ENCODE measurements around the gene CCSER1.

The CCSER1 gene

GRCh38 chr4:90183254-90183653, 56.1 kb downstream of the CCSER1 start:
- H3K9me2 ChIP-seq (replicated peaks; ENCODE audit: control insufficient read depth, low read length): no peaks in the 10 kb centered on the region
- no peak for TF ChIP-seq EZH2phosphoT487 (IDR thresholded peaks at IDR 0.05; ENCODE audit: borderline replicate concordance, low read length)
- no peak for TF ChIP-seq CTCF (IDR thresholded peaks at IDR 0.05; ENCODE audit: low read depth, low read length, poor library complexity, severe bottlenecking)

GRCh38 chr4:90184560-90184959, 57.4 kb downstream of the CCSER1 start:
- H3K4me3 ChIP-seq (ENCODE audit: low read length): no peak overlapping the region
- H3K4me1 ChIP-seq (ENCODE audit: control insufficient read depth, low read length): no peaks in the 10 kb centered on the region
- no peaks in the 10 kb centered on the region for H3K9me3 ChIP-seq (ENCODE audit: control insufficient read depth, insufficient read depth, low read length)
- no peaks in the 10 kb centered on the region for H3K36me3 ChIP-seq (ENCODE audit: control insufficient read depth, low read length)
- no peaks in the 10 kb centered on the region for H3K9me2 ChIP-seq (replicated peaks; ENCODE audit: control insufficient read depth, low read length)
- TF ChIP-seq EZH2phosphoT487 (IDR thresholded peaks at IDR 0.05; ENCODE audit: borderline replicate concordance, low read length) (no peak), CTCF (IDR thresholded peaks at IDR 0.05; ENCODE audit: low read depth, low read length, poor library complexity, severe bottlenecking) (no peak)
- no peaks in the 10 kb centered on the region for H3F3A ChIP-seq (ENCODE audit: control insufficient read depth, insufficient read depth)
- H3K27me3 ChIP-seq (ENCODE audit: control insufficient read depth, low read length): no peaks in the 10 kb centered on the region
- H4K20me1 ChIP-seq (ENCODE audit: control insufficient read depth, insufficient read depth, low read depth, low read length): no peaks in the 10 kb centered on the region
- no peak overlapping the region for H3K27ac ChIP-seq (ENCODE audit: low read depth, low read length)
- H3K4me2 ChIP-seq (ENCODE audit: low read length): no peak overlapping the region
- H3K79me2 ChIP-seq (ENCODE audit: control insufficient read depth, low read length): no peaks in the 10 kb centered on the region

More at GRCh38 chr4:90183254-90183653, 56.1 kb downstream of the CCSER1 start:
- no peaks in the 10 kb centered on the region for H3F3A ChIP-seq (ENCODE audit: control insufficient read depth, insufficient read depth)
- H3K4me3 ChIP-seq (ENCODE audit: low read length): no peak overlapping the region
- no peaks in the 10 kb centered on the region for H3K4me1 ChIP-seq (ENCODE audit: control insufficient read depth, low read length)
- H3K36me3 ChIP-seq (ENCODE audit: control insufficient read depth, low read length): no peaks in the 10 kb centered on the region
- no peaks in the 10 kb centered on the region for H3K27me3 ChIP-seq (ENCODE audit: control insufficient read depth, low read length)
- H3K79me2 ChIP-seq (ENCODE audit: control insufficient read depth, low read length): no peaks in the 10 kb centered on the region
- no peaks in the 10 kb centered on the region for H3K9me3 ChIP-seq (ENCODE audit: control insufficient read depth, insufficient read depth, low read length)
- no peaks in the 10 kb centered on the region for H4K20me1 ChIP-seq (ENCODE audit: control insufficient read depth, insufficient read depth, low read depth, low read length)
- H3K4me2 ChIP-seq (ENCODE audit: low read length): no peak overlapping the region
- no peak overlapping the region for H3K27ac ChIP-seq (ENCODE audit: low read depth, low read length)

DNA sequence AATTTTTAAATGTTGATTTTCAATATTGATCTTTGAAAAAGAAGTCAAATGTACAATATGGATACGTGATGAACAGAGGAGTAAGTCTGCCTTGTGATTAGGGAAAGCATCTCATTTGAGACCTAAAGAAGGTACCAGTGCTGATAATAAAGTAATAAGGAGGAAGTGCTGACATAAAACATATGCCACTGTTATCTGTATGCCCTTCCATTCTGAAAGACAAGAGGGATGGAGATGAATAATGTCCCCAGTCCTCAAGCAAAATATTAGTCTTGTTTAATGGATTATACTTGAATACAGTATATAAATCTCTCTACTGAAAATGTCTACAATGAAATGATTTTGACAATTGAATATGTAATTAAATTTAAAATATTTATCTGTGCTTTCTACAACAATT, 58.2 kb downstream of the CCSER1 start:
- Histone ChIP-seq H3K27ac (ENCODE audit: low read depth, low read length) (no peak overlapping the region), H3K27me3 (ENCODE audit: control insufficient read depth, low read length) (no peaks in the 10 kb centered on the region), H3K9me3 (ENCODE audit: control insufficient read depth, insufficient read depth, low read length) (no peaks in the 10 kb centered on the region), H3K4me3 (ENCODE audit: low read length) (no peak overlapping the region), H3K4me1 (ENCODE audit: control insufficient read depth, low read length) (no peaks in the 10 kb centered on the region), H3K79me2 (ENCODE audit: control insufficient read depth, low read length) (no peaks in the 10 kb centered on the region), H3K4me2 (ENCODE audit: low read length) (no peak overlapping the region), H3K36me3 (ENCODE audit: control insufficient read depth, low read length) (no peaks in the 10 kb centered on the region), H4K20me1 (ENCODE audit: control insufficient read depth, insufficient read depth, low read depth, low read length) (no peaks in the 10 kb centered on the region), H3K9me2 (replicated peaks; ENCODE audit: control insufficient read depth, low read length) (no peaks in the 10 kb centered on the region), H3F3A (ENCODE audit: control insufficient read depth, insufficient read depth) (no peaks in the 10 kb centered on the region)
- TF ChIP-seq EZH2phosphoT487 (IDR thresholded peaks at IDR 0.05; ENCODE audit: borderline replicate concordance, low read length): no peak
- TF ChIP-seq CTCF (IDR thresholded peaks at IDR 0.05; ENCODE audit: low read depth, low read length, poor library complexity, severe bottlenecking): no peak

DNA sequence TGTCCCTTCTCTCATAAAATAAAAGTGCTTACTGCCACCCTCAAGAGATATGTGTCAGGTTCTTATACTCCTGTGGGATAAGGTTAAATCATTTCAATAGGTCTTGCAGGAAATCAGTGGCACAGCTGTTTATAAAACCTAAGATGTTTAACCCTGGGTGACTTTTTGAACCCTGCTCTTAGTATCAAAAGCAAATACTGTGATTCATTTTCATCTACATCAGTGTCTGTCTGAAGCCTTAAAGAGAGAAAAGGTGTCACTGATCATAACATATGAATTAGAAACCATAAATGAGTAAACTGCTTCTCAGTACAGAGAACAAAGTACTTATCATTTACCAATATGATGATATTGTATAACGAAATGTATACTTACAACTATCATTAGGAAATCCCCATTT, 59.0 kb downstream of the CCSER1 start:
- Histone ChIP-seq H3K27me3 (ENCODE audit: control insufficient read depth, low read length) (no peaks in the 10 kb centered on the region), H3K36me3 (ENCODE audit: control insufficient read depth, low read length) (no peaks in the 10 kb centered on the region), H4K20me1 (ENCODE audit: control insufficient read depth, insufficient read depth, low read depth, low read length) (no peaks in the 10 kb centered on the region), H3K4me1 (ENCODE audit: control insufficient read depth, low read length) (no peaks in the 10 kb centered on the region), H3K27ac (ENCODE audit: low read depth, low read length) (no peak overlapping the region), H3K9me2 (replicated peaks; ENCODE audit: control insufficient read depth, low read length) (no peaks in the 10 kb centered on the region), H3K4me3 (ENCODE audit: low read length) (no peak overlapping the region), H3K9me3 (ENCODE audit: control insufficient read depth, insufficient read depth, low read length) (no peaks in the 10 kb centered on the region), H3F3A (ENCODE audit: control insufficient read depth, insufficient read depth) (no peaks in the 10 kb centered on the region), H3K4me2 (ENCODE audit: low read length) (no peak overlapping the region), H3K79me2 (ENCODE audit: control insufficient read depth, low read length) (no peaks in the 10 kb centered on the region)
- TF ChIP-seq CTCF (IDR thresholded peaks at IDR 0.05; ENCODE audit: low read depth, low read length, poor library complexity, severe bottlenecking): no peak
- TF ChIP-seq EZH2phosphoT487 (IDR thresholded peaks at IDR 0.05; ENCODE audit: borderline replicate concordance, low read length): no peak
